ENCODE results near the gene LRG1.

GRCh38 chr19:4507804-4508203, 32.0 kb downstream of the LRG1 start:
- TF ChIP-seq KDM5A (IDR thresholded peaks at IDR 0.05; ENCODE audit: borderline replicate concordance, low read length): no peak
- TF ChIP-seq, protein P1, sequence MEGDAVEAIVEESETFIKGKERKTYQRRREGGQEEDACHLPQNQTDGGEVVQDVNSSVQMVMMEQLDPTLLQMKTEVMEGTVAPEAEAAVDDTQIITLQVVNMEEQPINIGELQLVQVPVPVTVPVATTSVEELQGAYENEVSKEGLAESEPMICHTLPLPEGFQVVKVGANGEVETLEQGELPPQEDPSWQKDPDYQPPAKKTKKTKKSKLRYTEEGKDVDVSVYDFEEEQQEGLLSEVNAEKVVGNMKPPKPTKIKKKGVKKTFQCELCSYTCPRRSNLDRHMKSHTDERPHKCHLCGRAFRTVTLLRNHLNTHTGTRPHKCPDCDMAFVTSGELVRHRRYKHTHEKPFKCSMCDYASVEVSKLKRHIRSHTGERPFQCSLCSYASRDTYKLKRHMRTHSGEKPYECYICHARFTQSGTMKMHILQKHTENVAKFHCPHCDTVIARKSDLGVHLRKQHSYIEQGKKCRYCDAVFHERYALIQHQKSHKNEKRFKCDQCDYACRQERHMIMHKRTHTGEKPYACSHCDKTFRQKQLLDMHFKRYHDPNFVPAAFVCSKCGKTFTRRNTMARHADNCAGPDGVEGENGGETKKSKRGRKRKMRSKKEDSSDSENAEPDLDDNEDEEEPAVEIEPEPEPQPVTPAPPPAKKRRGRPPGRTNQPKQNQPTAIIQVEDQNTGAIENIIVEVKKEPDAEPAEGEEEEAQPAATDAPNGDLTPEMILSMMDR (CRISPR knock-in tag; IDR thresholded peaks at IDR 0.05): no peak
- no peak for TF ChIP-seq FOXM1 (CRISPR knock-in tag; IDR thresholded peaks at IDR 0.05)
- no peak for TF ChIP-seq ZZZ3 (CRISPR knock-in tag; IDR thresholded peaks at IDR 0.05; ENCODE audit: borderline replicate concordance)
- no peak for TF ChIP-seq GABPA (IDR thresholded peaks at IDR 0.05; ENCODE audit: low read depth, low read length)
- TF ChIP-seq GABPA (CRISPR knock-in tag; IDR thresholded peaks at IDR 0.05; ENCODE audit: low read depth): no peak
- TF ChIP-seq CAMTA2 (CRISPR knock-in tag; IDR thresholded peaks at IDR 0.05; ENCODE audit: borderline replicate concordance): no peak
